ENCODE results near the gene LPAR5. TPM values are rescaled to one million over a fixed set of nuclear protein-coding genes. Genes with fewer than 3 reads are reported as not detected.

The LPAR5 gene
- total RNA-seq, 1 experiment from 2014 or later: 0.15 TPM

GRCh38 chr12:6640497-6640896 is 4.7 kb upstream of the LPAR5 start:
- POLR2A ChIA-PET (ENCODE audit: low non-redundant PET): no interaction called here
- no peak overlapping the region for H3K27ac ChIP-seq (ENCODE audit: low read depth, low read length, poor library complexity, severe bottlenecking)
- BruUV-seq (replicated peaks): no TSS peak

DNA sequence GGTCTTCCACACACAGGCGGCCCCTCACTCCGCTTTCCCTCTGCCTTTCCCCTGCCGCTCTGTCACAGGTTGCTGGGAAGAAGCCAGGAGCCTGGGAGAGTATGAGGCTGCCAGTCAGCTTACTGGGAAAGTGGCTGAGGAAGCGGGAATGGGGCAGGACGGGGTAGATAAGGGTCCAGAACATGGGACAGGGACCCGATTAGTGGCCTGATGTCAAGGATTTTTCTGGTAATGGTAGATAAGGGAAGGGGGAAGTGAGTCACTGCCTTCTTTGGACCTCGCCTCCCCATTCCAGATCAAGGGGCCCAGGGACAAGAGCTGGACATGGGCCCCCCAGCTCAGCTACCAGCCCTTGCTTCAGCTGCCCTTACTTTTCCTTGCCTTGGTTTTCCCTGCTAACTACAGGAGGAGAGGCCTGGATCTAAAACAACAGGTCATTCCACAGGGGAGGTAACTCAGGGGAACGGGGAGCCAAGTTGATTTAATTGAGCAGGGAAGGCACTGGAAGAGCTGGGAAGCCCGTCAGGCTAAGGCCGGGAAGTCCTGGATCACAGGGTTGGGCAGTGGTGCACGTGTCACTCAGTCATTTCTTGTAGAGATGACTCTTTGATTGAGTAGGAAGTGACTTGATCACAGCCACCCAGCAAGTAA is 3.5 kb upstream of the LPAR5 start:
- ChIA-PET CTCF (no interaction called here), POLR2A (ENCODE audit: low non-redundant PET) (no interaction called here)
- TF ChIP-seq EZH2 (IDR thresholded peaks at IDR 0.05; ENCODE audit: borderline replicate concordance, low read depth, low read length, poor library complexity, severe bottlenecking) (no peak), CTCF (conservative IDR thresholded peaks at IDR 0.05; ENCODE audit: low read depth, low read length) (no peak)
- no peak for DNase-seq (ENCODE audit: low spot score)
- Histone ChIP-seq H3K27me3 (replicated peaks; ENCODE audit: insufficient read depth, low read depth, low read length, poor library complexity) (no peaks in the 10 kb centered on the region), H3K9me3 (ENCODE audit: low read depth, low read length, poor library complexity, severe bottlenecking) (no peaks in the 10 kb centered on the region), H3K36me3 (ENCODE audit: insufficient read depth, low read length, poor library complexity, severe bottlenecking) (no peaks in the 10 kb centered on the region), H3K4me3 (ENCODE audit: low read depth, low read length, poor library complexity, severe bottlenecking) (no peak overlapping the region), H3K27ac (ENCODE audit: low read depth, low read length, poor library complexity, severe bottlenecking) (no peak overlapping the region), H3K4me1 (ENCODE audit: insufficient read depth, low read length, poor library complexity, severe bottlenecking) (no peaks in the 10 kb centered on the region)
- no TSS peak for BruUV-seq (replicated peaks)
- intact Hi-C loops (cut with micrococcal nuclease; ENCODE audit: unreplicated experiment): no loop called here

More at GRCh38 chr12:6640497-6640896, 4.7 kb upstream of the LPAR5 start:
- Histone ChIP-seq H3K4me3 (ENCODE audit: low read depth, low read length, poor library complexity, severe bottlenecking) (no peak overlapping the region), H3K4me1 (ENCODE audit: insufficient read depth, low read length, poor library complexity, severe bottlenecking) (no peaks in the 10 kb centered on the region), H3K36me3 (ENCODE audit: insufficient read depth, low read length, poor library complexity, severe bottlenecking) (no peaks in the 10 kb centered on the region), H3K27me3 (replicated peaks; ENCODE audit: insufficient read depth, low read depth, low read length, poor library complexity) (no peaks in the 10 kb centered on the region), H3K9me3 (ENCODE audit: low read depth, low read length, poor library complexity, severe bottlenecking) (no peaks in the 10 kb centered on the region)
- no peak for TF ChIP-seq EZH2 (IDR thresholded peaks at IDR 0.05; ENCODE audit: borderline replicate concordance, low read depth, low read length, poor library complexity, severe bottlenecking)
- no peak for DNase-seq (ENCODE audit: low spot score)
- CTCF ChIA-PET: no interaction called here
- intact Hi-C loops (cut with micrococcal nuclease; ENCODE audit: unreplicated experiment): no loop called here

DNA sequence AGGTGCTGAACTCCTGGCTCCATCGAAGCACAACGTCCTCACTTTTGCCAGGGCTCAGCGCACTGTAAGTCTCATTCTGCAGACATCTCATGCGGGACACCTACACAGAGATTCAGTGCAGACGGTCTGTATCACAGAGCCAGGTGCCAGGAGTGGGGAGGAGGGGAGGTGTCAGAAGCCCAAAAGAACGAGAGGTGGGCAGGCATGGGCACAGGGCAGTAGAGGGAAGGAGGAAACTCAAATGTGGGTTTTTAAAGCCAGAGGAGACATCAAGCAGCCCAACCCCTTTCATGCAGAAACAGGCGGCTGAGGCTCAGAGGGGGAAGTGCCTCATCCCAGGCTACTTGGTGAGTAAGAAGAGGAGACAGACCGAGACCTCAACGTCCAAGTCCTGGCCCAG is 2.5 kb upstream of the LPAR5 start:
- DNase-seq (ENCODE audit: low spot score): no peak
- TF ChIP-seq CTCF (conservative IDR thresholded peaks at IDR 0.05; ENCODE audit: low read depth, low read length) (no peak), EZH2 (IDR thresholded peaks at IDR 0.05; ENCODE audit: borderline replicate concordance, low read depth, low read length, poor library complexity, severe bottlenecking) (no peak)
- H3K36me3 ChIP-seq (ENCODE audit: insufficient read depth, low read length, poor library complexity, severe bottlenecking): no peaks in the 10 kb centered on the region
- intact Hi-C loops (cut with micrococcal nuclease; ENCODE audit: unreplicated experiment): no loop called here
- H3K4me1 ChIP-seq (ENCODE audit: insufficient read depth, low read length, poor library complexity, severe bottlenecking): no peaks in the 10 kb centered on the region
- ChIA-PET POLR2A (ENCODE audit: low non-redundant PET) (no interaction called here), CTCF (no interaction called here)
- H3K4me3 ChIP-seq (ENCODE audit: low read depth, low read length, poor library complexity, severe bottlenecking): no peak overlapping the region
- no peaks in the 10 kb centered on the region for H3K9me3 ChIP-seq (ENCODE audit: low read depth, low read length, poor library complexity, severe bottlenecking)
- H3K27me3 ChIP-seq (replicated peaks; ENCODE audit: insufficient read depth, low read depth, low read length, poor library complexity): no peaks in the 10 kb centered on the region
- no peak overlapping the region for H3K27ac ChIP-seq (ENCODE audit: low read depth, low read length, poor library complexity, severe bottlenecking)
- no TSS peak for BruUV-seq (replicated peaks)

- intact Hi-C loops (cut with micrococcal nuclease; ENCODE audit: unreplicated experiment): no loop called here
- H3K27me3 ChIP-seq (replicated peaks; ENCODE audit: insufficient read depth, low read depth, low read length, poor library complexity): no peaks in the 10 kb centered on the region
- no peaks in the 10 kb centered on the region for H3K36me3 ChIP-seq (ENCODE audit: insufficient read depth, low read length, poor library complexity, severe bottlenecking)
- no peaks in the 10 kb centered on the region for H3K9me3 ChIP-seq (ENCODE audit: low read depth, low read length, poor library complexity, severe bottlenecking)
- peaks cover 15% of the 10 kb centered on the region for H3K4me1 ChIP-seq (ENCODE audit: insufficient read depth, low read length, poor library complexity, severe bottlenecking)
- POLR2A ChIA-PET (ENCODE audit: low non-redundant PET): no interaction called here
- BruUV-seq (replicated peaks): no TSS peak
- no peak for DNase-seq (ENCODE audit: low spot score)
- CTCF ChIA-PET: no interaction called here
- no peak overlapping the region for H3K27ac ChIP-seq (ENCODE audit: low read depth, low read length, poor library complexity, severe bottlenecking)
- H3K4me3 ChIP-seq (ENCODE audit: low read depth, low read length, poor library complexity, severe bottlenecking): no peak overlapping the region
- TF ChIP-seq CTCF (conservative IDR thresholded peaks at IDR 0.05; ENCODE audit: low read depth, low read length): no peak
- TF ChIP-seq EZH2 (IDR thresholded peaks at IDR 0.05; ENCODE audit: borderline replicate concordance, low read depth, low read length, poor library complexity, severe bottlenecking): no peak
Observed at GRCh38 chr12:6635375-6635855, 344 bp downstream of the LPAR5 start.

Data from A673 (cell line).